GM21528 (cell line): ENCODE data around the gene NR3C1.

Experiments used
- ATAC-seq: cut with Tn5 transposase; IDR thresholded peaks from one replicate; pipeline ENCODE4 v1.9.1; 2021; ENCODE audit warnings: mild to moderate bottlenecking, moderate library complexity; ENCODE audit not compliant: unreplicated experiment, low FRiP score

NR3C1 gene

DNA sequence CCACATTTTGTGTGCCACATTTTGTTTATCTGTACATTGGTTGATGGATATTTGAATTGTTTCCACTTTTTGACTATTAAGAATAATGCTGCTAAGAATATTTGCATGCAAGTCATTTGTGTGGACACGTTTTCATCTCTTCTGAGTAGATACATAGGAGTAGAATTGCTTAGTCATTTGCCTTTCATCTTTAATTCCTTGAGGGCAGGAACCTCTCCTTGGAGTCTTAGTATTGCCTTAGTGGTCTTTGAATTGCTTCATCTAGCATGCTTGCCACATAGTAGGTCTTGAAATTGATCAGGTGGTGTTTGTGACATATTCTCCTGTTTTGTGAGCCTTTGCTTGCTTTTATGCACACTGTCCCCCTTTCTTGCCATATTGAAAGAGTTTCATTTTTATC is 128.5 kb downstream of the NR3C1 start:
- no peak for ATAC-seq

DNA sequence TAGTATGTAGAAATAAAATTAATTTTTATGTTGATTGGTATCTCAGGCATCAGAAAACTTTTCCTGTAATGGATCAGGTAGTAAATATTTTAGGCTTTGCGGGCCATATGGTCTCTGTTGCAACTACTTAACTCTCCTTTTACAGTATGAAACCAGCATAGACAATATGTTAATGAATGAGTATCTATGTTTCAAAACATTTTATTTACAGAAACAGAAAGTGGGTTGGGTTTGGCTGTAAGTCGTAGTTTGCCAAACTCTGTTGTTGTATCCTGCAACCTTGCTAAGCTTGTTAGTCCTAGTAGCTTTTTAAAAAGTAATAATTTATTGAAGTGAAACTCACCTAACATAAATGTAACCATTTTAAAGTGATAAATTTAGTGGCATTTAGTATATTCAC is 132.1 kb downstream of the NR3C1 start:
- no peak for ATAC-seq

DNA sequence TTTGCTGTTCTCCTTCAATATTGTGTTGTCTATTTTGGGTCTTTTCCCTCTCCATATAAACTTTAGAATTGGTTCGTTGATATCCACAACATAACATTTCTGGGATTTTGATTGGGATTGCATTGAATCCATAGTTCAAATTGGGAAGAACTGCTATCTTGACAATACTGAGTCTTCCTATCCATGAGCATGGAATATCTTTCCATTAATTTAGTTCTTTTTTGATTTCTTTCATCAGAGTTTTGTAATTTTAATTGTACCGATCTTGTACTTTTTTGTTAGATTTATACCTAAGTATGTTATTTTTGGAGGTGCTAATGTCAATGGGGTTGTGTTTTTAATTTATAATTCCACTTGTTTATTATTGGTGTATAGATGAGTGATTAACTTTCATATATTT is 135.1 kb downstream of the NR3C1 start:
- ATAC-seq: no peak

DNA sequence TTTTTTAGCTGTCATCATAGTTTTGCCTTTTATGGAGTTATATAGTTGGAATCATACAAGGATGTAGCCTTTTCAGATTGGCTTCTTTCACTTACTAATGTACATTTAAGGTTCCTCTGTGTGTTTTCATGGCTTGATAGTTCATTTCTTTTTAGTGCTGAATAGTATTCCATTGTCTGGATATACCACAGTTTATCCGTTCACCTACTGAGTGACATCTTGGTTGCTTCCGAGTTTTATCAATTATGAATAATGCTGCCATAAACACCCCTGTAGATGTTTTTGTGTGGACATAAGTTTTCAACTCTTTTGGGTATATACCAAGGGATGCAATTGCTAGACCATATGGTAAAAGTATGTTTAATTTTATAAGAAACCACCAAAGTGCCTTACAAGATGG is 136.3 kb downstream of the NR3C1 start:
- ATAC-seq: no peak

DNA sequence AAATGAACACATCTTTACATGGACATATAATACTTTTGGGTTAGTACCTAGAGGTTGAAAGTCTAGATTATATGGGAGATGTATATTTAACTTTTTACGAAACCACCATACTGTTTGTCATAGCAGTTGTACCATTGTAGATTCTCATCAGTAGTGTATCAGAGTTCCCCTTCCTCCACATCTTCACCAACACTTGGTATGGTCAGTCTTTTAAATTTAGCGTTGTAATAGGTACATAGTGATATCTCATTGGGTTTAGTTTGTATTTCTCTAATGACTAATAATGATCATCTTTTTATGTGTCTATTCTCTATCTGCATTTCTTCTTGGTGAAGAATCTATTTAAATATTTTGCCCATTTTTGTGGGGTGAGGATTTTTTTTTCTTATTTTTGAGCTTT is 137.5 kb downstream of the NR3C1 start:
- ATAC-seq: no peak

DNA sequence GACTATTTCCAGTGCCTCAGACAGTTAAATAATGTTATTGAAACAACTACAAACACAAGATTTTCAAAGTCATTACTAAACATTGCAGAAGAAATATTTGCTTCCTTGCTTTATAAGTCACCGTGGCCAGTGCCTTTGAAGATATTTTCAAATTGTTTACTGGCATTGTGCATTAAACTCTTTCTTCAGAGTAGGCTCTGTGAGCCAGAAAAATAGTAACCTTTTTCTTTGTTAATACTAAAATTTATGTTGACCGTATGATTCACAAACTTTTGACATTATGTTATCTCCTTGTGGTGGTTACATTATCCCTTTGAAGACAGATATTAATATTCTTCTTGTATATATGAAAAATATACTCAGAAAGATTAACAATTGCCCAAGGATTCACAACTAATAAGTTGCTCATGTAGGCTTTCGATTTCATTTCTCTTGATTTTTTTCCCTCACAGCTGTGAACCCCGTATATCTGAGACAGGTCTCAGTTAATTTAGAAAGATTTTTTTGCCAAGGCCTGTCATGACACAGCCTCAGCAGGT is 140.1 kb downstream of the NR3C1 start:
- no peak for ATAC-seq

DNA sequence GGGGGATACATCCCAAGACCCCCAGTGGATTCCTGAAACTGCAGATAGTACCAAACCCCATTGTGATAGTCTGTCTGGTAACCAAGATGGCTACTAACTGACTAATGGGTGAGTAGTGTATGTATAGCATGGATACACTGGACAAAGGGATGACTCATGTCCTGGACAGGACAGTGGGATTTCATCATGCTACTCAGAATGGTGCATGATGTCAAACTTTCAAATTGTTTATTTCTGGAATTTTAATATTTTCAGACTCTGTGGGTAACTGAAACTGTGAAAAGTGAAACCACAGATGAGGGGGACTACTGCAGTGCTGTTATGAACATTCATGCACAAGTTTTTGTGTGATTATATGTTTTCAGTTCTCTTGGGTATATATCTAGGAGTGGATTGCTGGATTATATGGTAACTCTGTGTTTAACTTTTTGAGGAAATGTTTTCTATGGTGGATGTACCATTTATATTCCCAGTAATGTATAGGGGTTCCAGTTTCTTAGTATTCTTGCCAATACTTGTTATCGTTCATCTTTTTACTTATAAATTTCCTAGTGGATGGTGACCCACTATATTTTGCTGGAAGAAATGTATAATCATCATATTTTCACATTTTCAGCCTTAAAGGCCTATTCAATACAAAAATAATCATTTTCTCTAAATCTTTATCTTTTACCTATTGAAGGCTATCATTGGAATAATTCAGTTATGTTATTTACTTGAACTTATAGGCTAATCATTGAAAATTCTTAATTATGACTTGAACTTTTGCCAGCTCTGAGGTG is 140.9 kb downstream of the NR3C1 start:
- ATAC-seq: peak; percentile 67

DNA sequence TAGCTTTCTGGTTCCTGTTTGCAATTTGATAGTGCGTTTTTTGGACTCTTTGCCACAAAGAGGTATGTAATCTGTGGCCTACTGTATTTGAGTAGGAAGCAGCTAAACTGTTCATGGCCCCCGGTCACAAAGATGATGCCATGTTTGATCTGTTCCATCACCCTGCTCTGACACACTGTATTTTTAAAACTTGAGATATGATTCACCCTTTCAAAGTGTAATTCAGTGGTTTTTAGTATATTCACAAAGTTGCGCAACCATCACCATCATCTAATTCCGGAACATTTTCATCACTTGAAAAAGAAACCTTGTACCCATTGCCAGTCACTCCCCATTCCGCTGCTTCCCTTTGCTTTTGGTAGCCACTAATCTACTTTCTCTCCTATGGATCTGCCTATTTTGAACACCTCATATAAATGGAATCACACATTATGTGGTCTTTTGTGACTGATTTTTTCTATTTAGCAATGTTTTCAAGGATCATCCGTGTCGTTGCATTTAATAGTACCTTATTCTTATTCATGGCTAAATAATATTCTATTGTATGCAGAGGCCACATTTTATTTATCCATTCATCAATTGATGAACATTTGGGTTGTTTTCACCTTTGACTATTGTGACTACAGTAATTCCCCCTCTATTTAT is 141.6 kb downstream of the NR3C1 start:
- ATAC-seq: no peak

DNA sequence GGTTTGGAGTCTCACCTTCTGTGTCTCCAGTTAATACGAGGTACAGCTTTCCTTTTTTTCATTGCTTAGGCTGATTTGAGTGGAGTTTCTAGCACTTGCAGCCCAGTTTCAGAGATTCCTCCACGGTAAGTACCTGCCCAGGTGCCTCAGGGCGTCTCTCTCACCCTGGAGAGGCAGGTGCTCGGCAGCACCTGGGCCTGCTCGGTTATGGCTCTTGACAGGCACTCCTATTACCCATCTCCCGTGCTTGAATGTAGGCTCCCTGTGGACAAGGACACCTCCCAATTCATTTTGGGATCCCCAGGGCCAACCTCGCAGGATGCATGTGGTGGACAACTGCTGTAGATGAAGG is 144.3 kb downstream of the NR3C1 start:
- no peak for ATAC-seq

DNA sequence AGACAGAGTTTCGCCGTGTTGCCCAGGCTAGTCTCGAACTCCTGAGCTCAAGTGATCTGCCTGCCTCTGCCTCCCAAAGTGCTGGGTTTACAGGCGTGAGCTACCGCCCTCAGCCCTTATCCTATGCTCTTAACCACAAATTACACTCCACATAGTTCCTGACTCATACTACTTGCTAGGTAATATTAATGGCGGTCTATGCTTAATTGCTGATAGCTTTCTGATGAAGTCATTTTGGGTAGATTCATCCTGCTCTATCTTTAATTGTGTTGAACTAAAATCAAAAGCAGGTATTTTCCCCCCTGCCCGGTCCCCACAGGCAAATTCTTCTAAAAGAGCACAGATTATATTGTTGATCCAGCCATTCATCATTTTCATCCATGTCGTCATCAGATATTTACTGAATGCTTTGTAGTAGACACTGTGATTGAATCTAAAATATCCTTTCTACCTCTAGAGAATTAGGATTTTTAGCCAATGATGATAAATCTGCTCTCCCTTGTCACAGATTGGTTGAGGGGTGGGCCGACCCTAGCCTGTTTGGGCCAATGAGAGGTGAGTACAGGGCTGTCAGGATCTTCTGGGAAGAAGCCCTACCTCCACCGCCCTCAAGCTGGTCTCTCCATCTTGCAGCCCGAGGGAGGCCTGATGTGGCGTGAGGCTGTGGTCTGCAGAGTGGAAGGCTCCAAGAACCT is 144.8 kb downstream of the NR3C1 start:
- ATAC-seq: no peak

DNA sequence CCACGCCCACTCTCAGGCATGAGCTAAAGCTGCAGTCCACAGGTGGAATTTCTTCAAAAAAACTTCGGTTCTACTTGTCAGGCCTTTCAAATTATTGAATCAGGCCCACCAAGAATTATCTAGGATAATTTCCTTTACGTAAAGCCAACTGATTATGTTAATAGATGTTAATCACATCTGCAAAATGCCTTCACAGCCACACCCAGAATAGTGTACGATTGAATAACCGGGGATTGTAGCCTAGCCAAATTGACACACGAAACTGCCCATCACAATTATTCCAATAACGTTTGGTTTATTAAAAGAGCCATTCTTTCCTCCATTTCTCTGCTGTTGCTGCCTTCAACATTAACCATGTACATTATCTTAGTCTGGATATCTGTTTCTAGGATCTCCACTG is 148.7 kb downstream of the NR3C1 start:
- ATAC-seq: no peak

DNA sequence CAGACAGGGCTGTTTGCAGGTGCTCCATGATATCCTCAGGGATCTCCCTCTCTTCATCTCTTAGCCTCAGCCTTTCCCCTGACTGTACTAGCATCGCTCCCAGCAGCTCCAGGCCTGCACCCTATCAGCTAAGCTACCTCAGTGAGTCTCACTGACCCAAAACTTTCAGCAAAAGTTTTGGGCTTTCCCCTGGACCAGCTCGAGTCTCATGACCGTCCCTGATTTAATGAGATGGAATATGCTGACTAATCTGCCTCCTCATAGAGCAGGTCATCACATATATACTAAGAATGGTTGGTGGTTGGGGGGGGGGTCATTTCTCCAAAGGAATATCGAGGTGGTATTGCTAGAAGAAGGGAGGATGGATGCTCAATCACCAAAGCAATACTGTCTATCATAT is 151.5 kb downstream of the NR3C1 start:
- ATAC-seq: no peak

DNA sequence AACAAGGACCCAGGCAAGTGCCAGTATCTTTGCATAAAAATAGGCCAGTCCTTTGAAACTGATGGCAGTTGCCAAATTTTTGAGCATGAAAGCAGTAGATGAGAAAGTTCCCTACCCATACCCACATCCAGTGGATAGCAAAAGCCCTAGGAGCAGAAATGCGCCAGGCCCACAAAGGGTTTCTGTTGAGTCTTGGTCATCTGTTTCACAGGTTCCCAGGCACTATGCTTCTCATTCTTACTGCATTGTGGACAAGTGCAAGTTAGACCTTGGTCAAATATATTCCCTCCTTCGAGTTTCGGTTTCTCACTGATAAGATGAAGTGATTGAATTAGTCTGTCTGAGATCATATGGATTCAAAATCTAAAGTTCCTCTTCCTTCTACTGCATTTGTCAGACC is 152.3 kb downstream of the NR3C1 start:
- no peak for ATAC-seq

DNA sequence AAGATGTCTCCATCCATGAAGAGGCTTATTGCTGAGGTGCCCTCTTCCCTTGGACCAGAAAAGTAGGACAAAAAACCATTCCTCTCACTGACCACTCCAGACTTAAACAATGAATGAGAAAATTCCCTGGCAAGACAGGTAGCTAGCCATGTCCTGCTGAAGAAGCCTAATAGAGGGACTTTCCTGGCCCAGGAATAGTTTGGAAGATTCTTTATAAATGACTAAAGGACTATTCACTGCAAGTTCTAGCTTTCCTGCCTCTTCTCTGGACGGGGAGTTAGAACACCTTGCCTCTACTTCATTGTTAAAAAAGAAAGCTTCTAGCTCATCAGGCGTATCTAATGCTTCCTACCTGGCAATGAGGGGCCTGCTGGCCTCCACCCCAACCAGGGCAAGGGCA is 153.6 kb downstream of the NR3C1 start:
- no peak for ATAC-seq

DNA sequence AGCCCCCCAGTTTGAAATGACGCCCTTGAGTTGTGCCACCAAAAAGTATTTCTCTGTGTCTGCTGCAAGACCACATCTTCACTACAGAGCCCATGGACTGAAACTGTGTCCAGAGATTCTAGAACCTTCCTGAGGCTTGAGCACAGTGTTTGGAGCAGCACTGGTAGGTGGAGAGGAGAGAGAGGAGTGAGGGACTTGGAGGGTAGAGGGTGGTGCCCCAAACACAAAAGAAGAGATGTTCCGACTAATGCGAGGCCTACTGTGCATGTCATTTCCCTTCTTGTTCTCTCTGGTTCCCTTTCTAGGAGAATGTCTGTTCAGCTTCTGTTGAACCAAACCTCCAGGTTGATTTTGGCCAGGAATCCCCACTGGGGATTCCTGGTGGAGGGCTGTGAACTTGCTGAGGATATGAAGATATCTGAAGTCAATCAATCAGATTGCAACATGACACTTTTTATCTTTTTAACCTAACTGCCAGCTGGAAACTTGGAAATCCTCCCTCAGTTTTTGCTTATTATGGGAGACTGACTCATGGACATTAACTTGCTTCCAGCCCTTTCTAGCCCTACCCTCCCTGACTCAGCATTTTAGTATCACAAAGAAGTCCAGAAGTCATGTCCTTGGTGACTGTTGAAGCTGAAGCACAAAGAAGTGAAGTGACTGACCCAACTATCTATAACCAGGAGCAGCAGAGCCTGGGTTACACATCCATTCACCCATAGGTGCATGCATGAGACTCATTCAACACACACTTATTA is 154.5 kb downstream of the NR3C1 start:
- ATAC-seq: no peak

DNA sequence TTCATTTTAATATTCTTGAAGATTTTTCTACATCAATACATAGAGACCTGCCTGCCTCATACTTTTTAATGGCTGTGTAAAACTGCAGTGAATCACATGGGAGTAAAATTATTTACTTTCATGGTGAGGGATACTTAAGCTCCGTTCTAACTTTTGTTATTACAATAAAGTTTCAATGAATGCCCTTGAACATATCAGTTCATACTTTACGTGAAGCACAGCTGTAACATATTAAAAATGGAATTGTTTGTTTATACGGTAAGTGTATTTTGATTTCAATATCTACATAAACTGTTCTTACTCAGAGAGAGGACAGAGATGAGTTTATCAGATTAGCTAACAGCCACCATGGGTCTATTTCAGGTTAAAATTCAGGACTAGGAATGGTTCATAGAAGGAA is 155.1 kb downstream of the NR3C1 start:
- no peak for ATAC-seq

DNA sequence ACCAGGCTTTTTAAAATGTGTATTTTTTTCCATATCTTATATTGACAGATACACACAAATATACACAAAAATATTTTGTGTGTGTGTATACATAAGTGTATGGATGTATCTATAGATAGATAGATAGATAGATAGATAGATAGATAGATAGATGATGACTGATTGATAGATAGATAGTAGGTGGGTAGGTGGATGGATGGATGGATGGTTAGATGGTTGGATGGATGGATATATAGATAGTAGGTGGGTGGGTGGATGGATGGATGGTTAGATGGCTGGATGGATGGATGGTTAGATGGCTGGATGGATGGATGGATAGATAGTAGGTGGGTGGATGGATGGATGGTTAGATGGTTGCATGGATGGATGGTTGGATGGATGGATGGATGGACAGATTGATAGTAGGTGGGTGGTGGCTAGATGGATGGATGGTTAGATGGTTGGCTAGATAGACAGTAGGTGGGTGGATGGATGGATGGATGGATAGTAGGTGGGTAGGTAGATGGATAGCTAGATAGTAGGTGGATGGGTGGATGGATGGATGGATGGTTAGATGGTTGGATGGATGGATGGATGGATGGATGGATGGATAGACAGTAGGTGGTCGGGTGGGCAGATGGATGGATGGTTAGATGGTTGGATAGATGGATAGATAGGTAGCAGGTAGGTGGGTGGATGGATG is 156.2 kb downstream of the NR3C1 start:
- no peak for ATAC-seq

DNA sequence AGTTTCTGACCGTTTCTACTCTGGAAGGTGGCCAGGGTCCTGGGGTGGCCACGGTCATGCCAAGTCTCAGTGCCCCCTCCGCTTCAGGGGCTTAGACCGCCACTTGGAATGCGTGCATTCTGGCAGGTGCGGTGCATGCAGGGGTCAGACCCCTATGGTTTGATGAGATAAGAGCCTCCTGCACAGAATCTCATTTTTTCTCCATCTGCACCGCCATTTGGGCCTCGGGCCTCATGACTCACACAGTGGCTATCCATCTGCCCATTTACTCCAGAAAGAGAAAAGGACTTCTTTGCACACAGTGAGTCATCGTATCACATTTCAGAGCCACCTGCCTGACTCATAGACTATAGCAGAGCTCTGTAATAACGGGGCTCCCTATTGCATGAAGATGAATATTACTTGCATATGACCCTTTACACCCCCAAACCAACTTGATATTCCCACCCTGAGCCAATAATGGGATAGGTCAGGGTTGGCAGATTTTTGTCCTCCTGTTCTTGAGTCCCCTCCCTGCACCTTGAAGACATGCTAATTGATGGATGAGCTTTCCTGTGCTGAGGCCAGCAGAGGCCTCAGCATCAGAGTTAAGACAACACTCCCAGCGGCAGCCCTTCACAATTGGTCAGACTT is 157.4 kb downstream of the NR3C1 start:
- no peak for ATAC-seq

DNA sequence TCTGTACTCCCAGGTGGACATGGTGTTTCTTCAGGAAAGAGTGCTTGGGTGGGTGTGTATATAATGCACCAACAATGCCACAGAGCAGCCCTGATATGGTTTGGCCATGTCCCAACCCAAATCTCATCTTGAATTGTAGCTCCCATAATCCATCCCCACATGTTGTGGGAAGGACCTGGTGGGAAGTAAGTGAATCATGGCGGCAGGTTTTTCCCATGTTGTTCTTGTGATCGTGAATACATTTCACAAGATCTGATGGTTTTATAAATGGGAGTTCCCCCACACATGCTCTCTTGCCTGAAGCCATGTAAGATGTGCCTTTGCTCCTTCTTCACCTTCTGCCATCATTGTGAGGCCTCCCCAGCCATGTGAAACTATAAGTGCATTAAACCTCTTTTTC is 158.5 kb downstream of the NR3C1 start:
- no peak for ATAC-seq
